HG03378 (cell line): ENCODE data around the gene PLK5.
"Not testable (repeated sequence)": the region's sequence is repeated elsewhere in the genome, so short reads cannot be mapped to it uniquely, and the experiment has no call there.

ENCODE experiments used
- ATAC-seq: cut with Tn5 transposase; IDR thresholded peaks from one replicate; pipeline ENCODE4 v1.9.1; 2021; ENCODE audit warnings: mild to moderate bottlenecking, moderate library complexity; ENCODE audit not compliant: unreplicated experiment

PLK5 gene

GRCh38 chr19:1491114-1491848 is 32.6 kb upstream of the PLK5 start, which contains the start of gene REEP6:
Gene REEP6, plus strand, starts transcription at chr19:1491181. Its CDS starts 89 bp downstream, at chr19:1491270.
- no peak for ATAC-seq

- no peak for ATAC-seq
Measured at GRCh38 chr19:1491849-1492170, 32.1 kb upstream of the PLK5 start.

- no peak for ATAC-seq
Measured at GRCh38 chr19:1492474-1493006, 31.3 kb upstream of the PLK5 start.

GRCh38 chr19:1494115-1494815 is 29.6 kb upstream of the PLK5 start:
- no peak for ATAC-seq

GRCh38 chr19:1495051-1495798 is 28.7 kb upstream of the PLK5 start:
- no peak for ATAC-seq

GRCh38 chr19:1495799-1496713 is 27.8 kb upstream of the PLK5 start:
- no peak for ATAC-seq

- ATAC-seq = no peak
Measured at GRCh38 chr19:1496714-1497577, 26.9 kb upstream of the PLK5 start.

- no peak for ATAC-seq
Measured at GRCh38 chr19:1497578-1498235, 26.2 kb upstream of the PLK5 start.

- not testable (repeated sequence) for ATAC-seq
Measured at GRCh38 chr19:1499231-1499630, 24.6 kb upstream of the PLK5 start.

GRCh38 chr19:1501200-1501595 is 22.7 kb upstream of the PLK5 start:
- no peak for ATAC-seq

GRCh38 chr19:1502433-1503088 is 21.3 kb upstream of the PLK5 start:
- no peak for ATAC-seq

GRCh38 chr19:1503089-1503924 is 20.6 kb upstream of the PLK5 start:
- ATAC-seq = no peak

- ATAC-seq = no peak
Measured at GRCh38 chr19:1503925-1504773, 19.7 kb upstream of the PLK5 start.

- ATAC-seq = no peak
Measured at GRCh38 chr19:1505012-1505411, 18.9 kb upstream of the PLK5 start.

GRCh38 chr19:1505991-1506881 is 17.6 kb upstream of the PLK5 start:
- ATAC-seq = no peak

- ATAC-seq = no peak
Measured at GRCh38 chr19:1507192-1507660, 16.7 kb upstream of the PLK5 start.
